Endothelial cell of umbilical vein (primary cell): Measurements from ENCODE around the gene SLC6A19. TPM values are rescaled to one million over a fixed set of nuclear protein-coding genes. Genes with fewer than 3 reads are reported as not detected.

ENCODE experiments used
- BruUV-seq: library from RNA; stranded (reverse); fragments of 400-500 nt; replicated peaks from 2 replicates; lab custom pipeline; 2021; lab: Mats Ljungman, UMichigan
- CTCF ChIA-PET: fragments of 300-600, 350-600 bp; sonication (Branson Sonifier 250); formaldehyde crosslinking; loops from one replicate; lab custom pipeline; 2021; ENCODE audit warnings: antibody characterized with exemption, inconsistent platforms; lab: Charles Lee
- POLR2A ChIA-PET: fragments of 300-600, 350-600 bp; sonication (Branson Sonifier 250); formaldehyde crosslinking; loops from one replicate; lab custom pipeline; 2021; ENCODE audit warnings: antibody characterized with exemption, inconsistent platforms; lab: Charles Lee
- DNase-seq: peaks from one replicate; pipeline ENCODE4 v3.0.0-alpha.2; 2011; ENCODE audit warnings: low read depth, low spot score
- FAIRE-seq: peaks from 2 replicates; lab custom pipeline; 2011; peaks lifted over from hg19 to GRCh38; lab: Jason Lieb, UNC
- H2AFZ ChIP-seq: 2 replicates; pipeline ENCODE4 v1.6.0; 2012; ENCODE audit warnings: low read depth, low read length, control low read depth, inconsistent platforms
- H3K27ac ChIP-seq: 2 replicates; pipeline ENCODE4 v1.5.1; 2011; ENCODE audit warnings: low read depth, mild to moderate bottlenecking, control low read depth, low read length, moderate library complexity; ENCODE audit not compliant: insufficient read depth
- H3K27me3 ChIP-seq, 2 experiments: 2 replicates each; pipeline versions ENCODE4 v1.6.0 to v1.6.1; 2011; ENCODE audit warnings: low read length in 2 of 2, mixed read lengths in 1 of 2; ENCODE audit not compliant: control insufficient read depth in 2 of 2, insufficient read depth in 2 of 2
- H3K36me3 ChIP-seq, 2 experiments: 2 replicates in 1 of 2; 3 replicates in 1 of 2; pipeline ENCODE4 v1.5.1; 2011; ENCODE audit warnings: low read length in 2 of 2, mild to moderate bottlenecking in 1 of 2, moderate library complexity in 1 of 2; ENCODE audit not compliant: control insufficient read depth in 2 of 2, insufficient read depth in 2 of 2; ENCODE audit errors: extremely low read depth in 1 of 2
- H3K4me1 ChIP-seq: 3 replicates; pipeline ENCODE4 v1.5.1; 2011; ENCODE audit warnings: mild to moderate bottlenecking, low read length; ENCODE audit not compliant: control insufficient read depth, insufficient read depth; ENCODE audit errors: extremely low read depth
- H3K4me2 ChIP-seq: 2 replicates; pipeline ENCODE4 v1.6.1; 2011; ENCODE audit warnings: low read length, control low read depth, mixed read lengths; ENCODE audit not compliant: insufficient read depth
- H3K4me3 ChIP-seq, 3 experiments: fragments of 200-600 bp in 1 of 3; sonication (generic), shearing (Covaris generic) in 1 of 3; replicated peaks in 1 of 3; 2 replicates each; pipeline ENCODE4 v1.5.1; 2011 to 2016; ENCODE audit warnings: control low read depth in 3 of 3, low read length in 3 of 3, mild to moderate bottlenecking in 2 of 3, inconsistent platforms in 1 of 3, low read depth in 1 of 3, moderate library complexity in 1 of 3; ENCODE audit not compliant: insufficient read depth in 1 of 3
- H3K79me2 ChIP-seq: 2 replicates; pipeline ENCODE4 v1.6.0; 2012; ENCODE audit warnings: low read length, inconsistent platforms; ENCODE audit not compliant: control insufficient read depth, insufficient read depth
- H3K9ac ChIP-seq: replicated peaks from 2 replicates; pipeline ENCODE3; 2011; ENCODE audit warnings: low read length, control low read depth; ENCODE audit not compliant: insufficient read depth; ENCODE audit errors: extremely low read depth
- H3K9me1 ChIP-seq: replicated peaks from 3 replicates; pipeline ENCODE4 v1.6.0; 2011; ENCODE audit warnings: mild to moderate bottlenecking, low read length; ENCODE audit not compliant: control insufficient read depth, insufficient read depth; ENCODE audit errors: extremely low read depth
- H3K9me3 ChIP-seq: replicated peaks from 2 replicates; pipeline ENCODE4 v1.5.1; 2012; ENCODE audit warnings: low read length, inconsistent platforms; ENCODE audit not compliant: control insufficient read depth, insufficient read depth
- H4K20me1 ChIP-seq: replicated peaks from 2 replicates; pipeline ENCODE3; 2011; ENCODE audit warnings: mild to moderate bottlenecking, low read length; ENCODE audit not compliant: control insufficient read depth, insufficient read depth; ENCODE audit errors: extremely low read depth
- CTCF ChIP-seq, 2 donors: IDR thresholded peaks; 1 replicate in 1 of 2; 2 replicates in 1 of 2; pipeline ENCODE4 v1.5.1; 2011; ENCODE audit warnings: low read length in 2 of 2, mild to moderate bottlenecking in 2 of 2, moderate library complexity in 2 of 2, control low read depth in 1 of 2, inconsistent platforms in 1 of 2, low read depth in 1 of 2; ENCODE audit not compliant: insufficient read depth in 1 of 2; ENCODE audit errors: extremely low read depth in 1 of 2
- EZH2 ChIP-seq: IDR thresholded peaks from 2 replicates; pipeline ENCODE4 v1.6.1; 2012; ENCODE audit warnings: borderline replicate concordance, low read depth, mild to moderate bottlenecking, moderate library complexity, low read length, inconsistent platforms; ENCODE audit not compliant: severe bottlenecking
- JUN ChIP-seq: IDR thresholded peaks from 2 replicates; pipeline ENCODE4 v1.6.1; 2011; ENCODE audit warnings: borderline replicate concordance, low read depth; ENCODE audit not compliant: insufficient read length, insufficient read depth
- MAX ChIP-seq: IDR thresholded peaks from 2 replicates; pipeline ENCODE4 v1.6.1; 2011; ENCODE audit not compliant: insufficient read depth, insufficient read length
- POLR2AphosphoS5 ChIP-seq: IDR thresholded peaks from 2 replicates; pipeline ENCODE4 v1.6.1; 2012; ENCODE audit warnings: low read depth, mild to moderate bottlenecking, control low read depth, low read length, moderate library complexity; ENCODE audit not compliant: insufficient read depth
- dilution Hi-C: fragments of 300-500 bp; cut with MboI; formaldehyde crosslinking; loops from one replicate; pipeline ENCODE4 v1.15.0; 2019; ENCODE audit warnings: low sequenced_read_pairs; ENCODE audit not compliant: extremely low pct_ligation_motif_present
- intact Hi-C: fragments of 100-400 bp; cut with micrococcal nuclease; formaldehyde crosslinking; loops from one replicate; pipeline ENCODE4 v1.10.0; 2022
- polyA plus RNA-seq, 4 experiments: library from polyadenylated mRNA; depleted of rRNA in 3 of 4; stranded (reverse) in 3 of 4; unstranded in 1 of 4; fragments of >200 nt; gene quantifications; 2 replicates each; pipeline versions ENCODE4 v1.2.1 to v1.2.3, GENCODE V29; 2011 to 2012; ENCODE audit warnings: missing spikeins in 1 of 4
- total RNA-seq: library from RNA; stranded (reverse); gene quantifications from 2 replicates; pipeline ENCODE4 v1.2.3, GENCODE V29; 2021

SLC6A19 gene
- total and polyA plus RNA-seq, 2 donors (not counting 3 experiments of a cell fraction or from before 2014, with no cell fraction given), result not detected

- CTCF ChIA-PET, result no interaction called here
These were observed 70.8 kb downstream of the SLC6A19 start for GRCh38 chr5:1272201-1272600.

More at GRCh38 chr5:1272201-1272600, 70.8 kb downstream of the SLC6A19 start:
- intact Hi-C loops (no loop called here), dilution Hi-C loops (no loop called here)
- no peak for FAIRE-seq
- no peaks in the 10 kb centered on the region for H3K79me2 ChIP-seq
- H3K4me3 ChIP-seq, result no peak overlapping the region
- DNase-seq, result no peak
- H3K4me2 ChIP-seq, result no peak overlapping the region
- no peaks in the 10 kb centered on the region for H4K20me1 ChIP-seq
- TF ChIP-seq POLR2AphosphoS5 (no peak), EZH2 (no peak), JUN (no peak), MAX (no peak), CTCF (IDR thresholded peaks at IDR 0.05; ENCODE audit: extremely low read depth in 1 of 2, insufficient read depth in 1 of 2, low read depth in 1 of 2, low read length in 2 of 2) (no peak)
- no peak overlapping the region for H3K9ac ChIP-seq
- no peak overlapping the region for H2AFZ ChIP-seq
- no peaks in the 10 kb centered on the region for H3K36me3 ChIP-seq
- no peaks in the 10 kb centered on the region for H3K9me1 ChIP-seq
- H3K9me3 ChIP-seq, result no peaks in the 10 kb centered on the region
- no peaks in the 10 kb centered on the region for H3K4me1 ChIP-seq
- H3K27ac ChIP-seq, result no peak overlapping the region
- no TSS peak for BruUV-seq
- POLR2A ChIA-PET, result no interaction called here
- no peaks in the 10 kb centered on the region for H3K27me3 ChIP-seq
